Measurements from ENCODE around the gene FGD4. TPM values are rescaled to one million over a fixed set of nuclear protein-coding genes. Genes with fewer than 3 reads are reported as not detected.

Gene FGD4
- total and polyA plus RNA-seq, 3 donors from 2014 or later, result 51.0 to 90.2 (median 74.9) TPM

- Histone ChIP-seq H3K4me3 (no peak overlapping the region), H3K9me3 (no peaks in the 10 kb centered on the region), H3K4me1 (no peaks in the 10 kb centered on the region), H3K36me3 (ENCODE audit: low read depth, missing control alignments) (no peaks in the 10 kb centered on the region), H3K27ac (no peak overlapping the region), H3K27me3 (no peaks in the 10 kb centered on the region)
- no peak for DNase-seq
- WGBS, 2 donors, result 65 to 71% methylated on average over 3 of the region's 3 CpGs
- no peak for TF ChIP-seq CTCF (IDR thresholded peaks at IDR 0.05)
- no peak for TF ChIP-seq POLR2A (IDR thresholded peaks at IDR 0.05)
- intact Hi-C loops (cut with DNase I; ENCODE audit: low total_unique reads), result no loop called here
Observed at GRCh38 chr12:32612658-32613614, 213.6 kb downstream of the FGD4 start.

GRCh38 chr12:32615441-32615840 lies 216.1 kb downstream of the FGD4 start:
- Histone ChIP-seq H3K27me3 (no peaks in the 10 kb centered on the region), H3K36me3 (ENCODE audit: low read depth, missing control alignments) (no peaks in the 10 kb centered on the region), H3K9me3 (no peaks in the 10 kb centered on the region), H3K27ac (no peak overlapping the region), H3K4me1 (no peaks in the 10 kb centered on the region), H3K4me3 (no peak overlapping the region)
- TF ChIP-seq CTCF (IDR thresholded peaks at IDR 0.05), result no peak
- TF ChIP-seq POLR2A (IDR thresholded peaks at IDR 0.05), result no peak
- intact Hi-C loops (cut with DNase I; ENCODE audit: low total_unique reads), result no loop called here
- WGBS, 2 donors, result 81 to 92% methylated on average over 6 of the region's 6 CpGs
- no peak for DNase-seq

GRCh38 chr12:32617534-32617933 lies 218.2 kb downstream of the FGD4 start:
- 85 to 93% methylated on average over 4 of the region's 4 CpGs for WGBS, 2 donors
- Histone ChIP-seq H3K4me1 (no peaks in the 10 kb centered on the region), H3K27ac (no peak overlapping the region), H3K4me3 (no peak overlapping the region), H3K36me3 (ENCODE audit: low read depth, missing control alignments) (no peaks in the 10 kb centered on the region), H3K27me3 (no peaks in the 10 kb centered on the region), H3K9me3 (no peaks in the 10 kb centered on the region)
- DNase-seq, result no peak
- intact Hi-C loops (cut with DNase I; ENCODE audit: low total_unique reads), result no loop called here
- TF ChIP-seq CTCF (IDR thresholded peaks at IDR 0.05), result no peak
- TF ChIP-seq POLR2A (IDR thresholded peaks at IDR 0.05), result no peak

GRCh38 chr12:32618115-32618514 lies 218.8 kb downstream of the FGD4 start:
- no peak for TF ChIP-seq POLR2A (IDR thresholded peaks at IDR 0.05)
- no peak for TF ChIP-seq CTCF (IDR thresholded peaks at IDR 0.05)
- no peaks in the 10 kb centered on the region for H3K9me3 ChIP-seq
- no peak for DNase-seq
- H3K27me3 ChIP-seq, result no peaks in the 10 kb centered on the region
- no peaks in the 10 kb centered on the region for H3K36me3 ChIP-seq (ENCODE audit: low read depth, missing control alignments)
- no peaks in the 10 kb centered on the region for H3K4me1 ChIP-seq
- intact Hi-C loops (cut with DNase I; ENCODE audit: low total_unique reads), result no loop called here
- no peak overlapping the region for H3K27ac ChIP-seq
- no peak overlapping the region for H3K4me3 ChIP-seq
- 55 to 66% methylated on average over 3 of the region's 3 CpGs for WGBS, 2 donors

Data from testis (tissue), 3 donors.